A549 treated with AZD9567 at 1 μM for 4 hours (cell line): ENCODE measurements around the gene GSTM3. TPM values are rescaled to one million over a fixed set of nuclear protein-coding genes. Genes with fewer than 3 reads are reported as not detected.

ENCODE experiments used
- total RNA-seq: library from RNA; stranded (reverse); fragments of 200-300 nt; extraction: Qiagen RNA extraction; gene quantifications from 5 replicates; pipeline ENCODE4 v1.2.3, GENCODE V29; 2022; ENCODE audit not compliant: insufficient read depth

GSTM3 gene
- total RNA-seq, result 23.3 to 36.3 TPM (median 24.1 TPM) in 5 replicates

GRCh38 chr1:109740615-109741373, at the start of gene GSTM3:
Gene GSTM3, minus strand, starts transcription at chr1:109741038. Its CDS starts 751 bp downstream, at chr1:109740287.

DNA sequence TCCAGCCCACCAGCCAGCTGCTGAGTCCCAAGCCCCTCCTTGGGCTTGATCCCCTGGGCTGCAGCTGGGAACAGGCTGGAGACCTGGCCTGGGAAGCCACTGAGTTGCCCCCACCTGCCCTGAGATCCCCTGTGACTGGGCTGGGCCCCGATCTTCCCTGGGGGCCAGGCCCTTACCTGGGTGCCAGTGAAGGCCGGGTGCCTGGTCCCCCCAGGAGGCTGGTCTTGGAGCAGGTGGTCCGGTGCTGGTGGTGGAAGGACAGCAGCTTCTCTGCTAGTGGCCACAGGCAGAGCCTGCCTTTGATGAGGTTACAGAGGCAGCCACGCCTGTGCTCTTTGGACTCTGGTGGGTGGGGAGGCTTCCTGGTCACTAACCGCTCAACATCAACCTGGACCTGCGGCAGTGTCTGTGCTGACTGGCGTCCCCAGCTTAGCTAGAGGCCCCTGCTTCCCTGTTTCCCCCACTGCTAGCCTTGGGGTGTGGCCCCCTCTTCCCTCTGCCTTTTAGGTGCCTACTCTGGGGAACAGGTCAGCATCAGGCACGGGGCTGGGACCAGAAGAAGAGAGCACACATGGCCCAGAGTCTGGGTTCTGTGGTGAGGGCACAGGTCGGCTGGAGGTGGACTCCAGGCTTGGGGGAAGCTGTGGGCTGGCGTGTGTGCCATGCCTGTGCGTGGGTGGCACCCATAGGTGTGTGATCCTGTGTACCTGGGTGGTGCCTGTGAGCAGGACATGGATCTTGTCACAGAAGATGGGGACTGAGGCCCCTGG, 23.0 kb upstream of the GSTM3 start, which contains the start of gene EPS8L3:
Gene EPS8L3 (minus strand): TSS at position 278 of the 770 bp plus-strand sequence. CDS start 2,174 bp downstream, outside the sequence.

GRCh38 chr1:109711593-109712320, 29.1 kb downstream of the GSTM3 start, which contains the start of gene GSTM5:
Gene GSTM5, plus strand, starts transcription at chr1:109712251. Its CDS starts 62 bp downstream, at chr1:109712313.

GRCh38 chr1:109687641-109688499, 53.0 kb downstream of the GSTM3 start, which contains the start of gene GSTM1:
Gene GSTM1, plus strand, starts transcription at chr1:109687817. Its CDS starts 57 bp downstream, at chr1:109687874.

Other genes starting within 250 kb of the GSTM3 start
- gene CYB561D1, start 246.9 kb downstream of the GSTM3 start, total RNA-seq, result 4.3 to 7.6 TPM (median 4.9 TPM) in 5 replicates
- gene AMIGO1, start 231.3 kb downstream of the GSTM3 start, total RNA-seq, result 1.0 to 1.5 TPM (median 1.1 TPM) in 5 replicates
- not detected in 5 replicates for gene GPR61, start 201.2 kb downstream of the GSTM3 start, total RNA-seq
- 4.7 to 7.1 TPM (median 5.4 TPM) in 5 replicates for gene GNAI3, start 192.4 kb downstream of the GSTM3 start, total RNA-seq
- gene GNAT2, start 121.4 kb downstream of the GSTM3 start, total RNA-seq, result 0.15 TPM in 1 of 5 replicates, not detected in the others
- 15.4 to 25.4 TPM (median 22.5 TPM) in 5 replicates for gene AMPD2, start 121.2 kb downstream of the GSTM3 start, total RNA-seq
- 9.1 to 15.8 TPM (median 9.5 TPM) in 5 replicates for gene GSTM4, start 84.9 kb downstream of the GSTM3 start, total RNA-seq
- gene GSTM2, start 73.0 kb downstream of the GSTM3 start, total RNA-seq, result 3.3 to 4.9 TPM (median 3.8 TPM) in 5 replicates
- gene GSTM1, start 53.2 kb downstream of the GSTM3 start, total RNA-seq, result not detected in 5 replicates
- not detected in 5 replicates for gene GSTM5, start 28.8 kb downstream of the GSTM3 start, total RNA-seq
- gene EPS8L3, start 22.9 kb upstream of the GSTM3 start, total RNA-seq, result 0.42 to 0.91 TPM (median 0.59 TPM) in 4 of 5 replicates, not detected in the other
- 13.3 to 14.9 TPM (median 14.6 TPM) in 5 replicates for gene CSF1, start 169.8 kb upstream of the GSTM3 start, total RNA-seq
- 45.6 to 56.3 TPM (median 49.9 TPM) in 5 replicates for gene AHCYL1, start 243.7 kb upstream of the GSTM3 start, total RNA-seq